ENCODE measurements around the gene C19orf38.

- TF ChIP-seq CTCF (IDR thresholded peaks at IDR 0.05 in 2 of 3, conservative IDR thresholded peaks at IDR 0.05 in 1 of 3; ENCODE audit: insufficient read depth in 2 of 3, low read depth in 1 of 3, low read length in 3 of 3), result no peak
- TF ChIP-seq, protein P1, sequence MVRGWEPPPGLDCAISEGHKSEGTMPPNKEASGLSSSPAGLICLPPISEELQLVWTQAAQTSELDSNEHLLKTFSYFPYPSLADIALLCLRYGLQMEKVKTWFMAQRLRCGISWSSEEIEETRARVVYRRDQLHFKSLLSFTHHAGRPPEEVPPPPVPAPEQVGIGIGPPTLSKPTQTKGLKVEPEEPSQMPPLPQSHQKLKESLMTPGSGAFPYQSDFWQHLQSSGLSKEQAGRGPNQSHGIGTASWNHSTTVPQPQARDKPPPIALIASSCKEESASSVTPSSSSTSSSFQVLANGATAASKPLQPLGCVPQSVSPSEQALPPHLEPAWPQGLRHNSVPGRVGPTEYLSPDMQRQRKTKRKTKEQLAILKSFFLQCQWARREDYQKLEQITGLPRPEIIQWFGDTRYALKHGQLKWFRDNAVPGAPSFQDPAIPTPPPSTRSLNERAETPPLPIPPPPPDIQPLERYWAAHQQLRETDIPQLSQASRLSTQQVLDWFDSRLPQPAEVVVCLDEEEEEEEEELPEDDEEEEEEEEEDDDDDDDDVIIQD (CRISPR knock-in tag; IDR thresholded peaks at IDR 0.05), result no peak
- TF ChIP-seq SLC30A9 (CRISPR knock-in tag; IDR thresholded peaks at IDR 0.05), result no peak
These were observed 38.4 kb upstream of the C19orf38 start for GRCh38 chr19:10809651-10810285.

Measured in K562 (cell line).